Keratinocyte (primary cell): Measurements from ENCODE around the gene DNAJC24. TPM values are rescaled to one million over a fixed set of nuclear protein-coding genes. Genes with fewer than 3 reads are reported as not detected.

Experiments
- DNase-seq: peaks from one replicate; pipeline ENCODE4 v3.0.0-alpha.2; 2011; ENCODE audit warnings: low read depth, missing footprints, low spot score
- FAIRE-seq: peaks from 2 replicates; lab custom pipeline; 2011; peaks lifted over from hg19 to GRCh38; lab: Jason Lieb, UNC
- H2AFZ ChIP-seq: 2 replicates; pipeline ENCODE4 v1.6.0; 2012; ENCODE audit warnings: low read length, control low read depth, inconsistent platforms; ENCODE audit not compliant: control insufficient read depth
- H3K27ac ChIP-seq: 2 replicates; pipeline ENCODE4 v1.5.1; 2011; ENCODE audit warnings: low read length; ENCODE audit not compliant: control insufficient read depth, insufficient read depth
- H3K27me3 ChIP-seq: 3 replicates; pipeline ENCODE4 v1.6.0; 2011; ENCODE audit warnings: low read length; ENCODE audit not compliant: control insufficient read depth, insufficient read depth; ENCODE audit errors: extremely low read depth
- H3K36me3 ChIP-seq, 2 experiments: 2 replicates in 1 of 2; 3 replicates in 1 of 2; pipeline ENCODE4 v1.5.1; 2011; ENCODE audit warnings: low read length in 2 of 2, mild to moderate bottlenecking in 1 of 2; ENCODE audit not compliant: control insufficient read depth in 2 of 2, insufficient read depth in 2 of 2; ENCODE audit errors: extremely low read depth in 1 of 2
- H3K4me1 ChIP-seq: 3 replicates; pipeline ENCODE4 v1.5.1; 2011; ENCODE audit warnings: low read length; ENCODE audit not compliant: control insufficient read depth, insufficient read depth; ENCODE audit errors: extremely low read depth
- H3K4me2 ChIP-seq: 3 replicates; pipeline ENCODE4 v1.6.0; 2011; ENCODE audit warnings: low read depth, low read length; ENCODE audit not compliant: control insufficient read depth, insufficient read depth; ENCODE audit errors: extremely low read depth
- H3K4me3 ChIP-seq, 3 experiments: fragments of 200-600 bp in 1 of 3; sonication (generic) in 1 of 3; 2 replicates in 2 of 3; 3 replicates in 1 of 3; pipeline ENCODE4 v1.5.1; 2011 to 2016; ENCODE audit warnings: low read length in 3 of 3, mild to moderate bottlenecking in 3 of 3, control low read depth in 2 of 3, inconsistent platforms in 1 of 3, low read depth in 1 of 3, mixed read lengths in 1 of 3, mixed run types in 1 of 3, moderate library complexity in 1 of 3; ENCODE audit not compliant: control insufficient read depth in 2 of 3, insufficient read depth in 2 of 3; ENCODE audit errors: extremely low read depth in 1 of 3
- H3K79me2 ChIP-seq: 2 replicates; pipeline ENCODE4 v1.6.0; 2012; ENCODE audit warnings: low read length; ENCODE audit not compliant: control insufficient read depth, insufficient read depth
- H3K9ac ChIP-seq: 3 replicates; pipeline ENCODE4 v1.6.0; 2011; ENCODE audit warnings: low read length; ENCODE audit not compliant: control insufficient read depth, insufficient read depth; ENCODE audit errors: extremely low read depth
- H3K9me1 ChIP-seq: 3 replicates; pipeline ENCODE4 v1.6.0; 2011; ENCODE audit warnings: low read length; ENCODE audit not compliant: control insufficient read depth, insufficient read depth; ENCODE audit errors: extremely low read depth
- H3K9me3 ChIP-seq: 2 replicates; pipeline ENCODE4 v1.5.1; 2012; ENCODE audit warnings: low read depth, low read length; ENCODE audit not compliant: control insufficient read depth
- H4K20me1 ChIP-seq: 3 replicates; pipeline ENCODE4 v1.6.0; 2011; ENCODE audit warnings: low read length; ENCODE audit not compliant: control insufficient read depth, insufficient read depth; ENCODE audit errors: extremely low read depth
- EZH2 ChIP-seq: IDR thresholded peaks from one replicate; pipeline ENCODE4 v1.6.1; 2012; ENCODE audit warnings: inconsistent platforms, mild to moderate bottlenecking, low read length, moderate library complexity
- dilution Hi-C: fragments of 300-500 bp; cut with MboI; formaldehyde crosslinking; loops from one replicate; pipeline ENCODE4 v1.7.0; 2020; ENCODE audit warnings: low sequenced_read_pairs; ENCODE audit not compliant: extremely low pct_ligation_motif_present
- polyA plus RNA-seq, 5 experiments: library from polyadenylated mRNA; depleted of rRNA in 3 of 5; stranded (reverse) in 3 of 5; stranded (forward) in 1 of 5; unstranded in 1 of 5; fragments of >200 nt; gene quantifications; 1 replicate in 1 of 5; 2 replicates in 3 of 5; 3 replicates in 1 of 5; pipeline versions ENCODE4 v1.2.1 to v1.2.3, GENCODE V29; 2011 to 2012; ENCODE audit warnings: missing spikeins in 2 of 5, low read depth in 1 of 5, low replicate concordance in 1 of 5
- TF ChIP-seq, protein P1 (sequence below), 3 experiments: IDR thresholded peaks in 1 of 3; conservative IDR thresholded peaks in 1 of 3; optimal IDR thresholded peaks in 1 of 3; 2 replicates in 2 of 3; 3 replicates in 1 of 3; pipeline versions ENCODE3 to v1.5.1; 2011; ENCODE audit warnings: low read length in 3 of 3, mild to moderate bottlenecking in 3 of 3, moderate library complexity in 2 of 3, control low read depth in 1 of 3, inconsistent platforms in 1 of 3; ENCODE audit not compliant: insufficient read depth in 2 of 3; ENCODE audit errors: extremely low read depth in 1 of 3

Gene DNAJC24
- polyA plus RNA-seq, 1 donor (not counting 4 experiments of a cell fraction or from before 2014, with no cell fraction given): 30.3 TPM

- Histone ChIP-seq H3K9me1 (no peaks in the 10 kb centered on the region), H3K4me1 (no peaks in the 10 kb centered on the region), H3K4me3 (no peak overlapping the region), H3K9ac (no peak overlapping the region), H3K4me2 (no peak overlapping the region), H3K79me2 (no peaks in the 10 kb centered on the region), H3K27ac (no peak overlapping the region), H2AFZ (no peak overlapping the region), H4K20me1 (no peaks in the 10 kb centered on the region), H3K9me3 (no peaks in the 10 kb centered on the region), H3K27me3 (no peaks in the 10 kb centered on the region), H3K36me3 (no peaks in the 10 kb centered on the region)
- no peak for TF ChIP-seq EZH2
- TF ChIP-seq, protein P1, sequence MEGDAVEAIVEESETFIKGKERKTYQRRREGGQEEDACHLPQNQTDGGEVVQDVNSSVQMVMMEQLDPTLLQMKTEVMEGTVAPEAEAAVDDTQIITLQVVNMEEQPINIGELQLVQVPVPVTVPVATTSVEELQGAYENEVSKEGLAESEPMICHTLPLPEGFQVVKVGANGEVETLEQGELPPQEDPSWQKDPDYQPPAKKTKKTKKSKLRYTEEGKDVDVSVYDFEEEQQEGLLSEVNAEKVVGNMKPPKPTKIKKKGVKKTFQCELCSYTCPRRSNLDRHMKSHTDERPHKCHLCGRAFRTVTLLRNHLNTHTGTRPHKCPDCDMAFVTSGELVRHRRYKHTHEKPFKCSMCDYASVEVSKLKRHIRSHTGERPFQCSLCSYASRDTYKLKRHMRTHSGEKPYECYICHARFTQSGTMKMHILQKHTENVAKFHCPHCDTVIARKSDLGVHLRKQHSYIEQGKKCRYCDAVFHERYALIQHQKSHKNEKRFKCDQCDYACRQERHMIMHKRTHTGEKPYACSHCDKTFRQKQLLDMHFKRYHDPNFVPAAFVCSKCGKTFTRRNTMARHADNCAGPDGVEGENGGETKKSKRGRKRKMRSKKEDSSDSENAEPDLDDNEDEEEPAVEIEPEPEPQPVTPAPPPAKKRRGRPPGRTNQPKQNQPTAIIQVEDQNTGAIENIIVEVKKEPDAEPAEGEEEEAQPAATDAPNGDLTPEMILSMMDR (optimal IDR thresholded peaks at IDR 0.05 in 1 of 3, IDR thresholded peaks at IDR 0.05 in 1 of 3, conservative IDR thresholded peaks at IDR 0.05 in 1 of 3; ENCODE audit: extremely low read depth in 1 of 3, insufficient read depth in 2 of 3, low read length in 3 of 3): no peak
- FAIRE-seq: no peak
- no peak for DNase-seq
- dilution Hi-C loops: no loop called here
These were observed 53.0 kb downstream of the DNAJC24 start for GRCh38 chr11:31422703-31423102.

- FAIRE-seq (no peak), DNase-seq (no peak)
- dilution Hi-C loops: no loop called here
- no peaks in the 10 kb centered on the region for H3K36me3 ChIP-seq
- no peaks in the 10 kb centered on the region for H3K9me1 ChIP-seq
- H3K4me2 ChIP-seq: no peak overlapping the region
- H2AFZ ChIP-seq: no peak overlapping the region
- H3K9me3 ChIP-seq: no peaks in the 10 kb centered on the region
- no peak overlapping the region for H3K27ac ChIP-seq
- no peaks in the 10 kb centered on the region for H3K79me2 ChIP-seq
- H3K27me3 ChIP-seq: no peaks in the 10 kb centered on the region
- H3K9ac ChIP-seq: no peak overlapping the region
- no peaks in the 10 kb centered on the region for H3K4me1 ChIP-seq
- no peaks in the 10 kb centered on the region for H4K20me1 ChIP-seq
- no peak for TF ChIP-seq EZH2
- TF ChIP-seq, protein P1 (optimal IDR thresholded peaks at IDR 0.05 in 1 of 3, IDR thresholded peaks at IDR 0.05 in 1 of 3, conservative IDR thresholded peaks at IDR 0.05 in 1 of 3; ENCODE audit: extremely low read depth in 1 of 3, insufficient read depth in 2 of 3, low read length in 3 of 3): no peak
- no peak overlapping the region for H3K4me3 ChIP-seq
These were observed 55.0 kb downstream of the DNAJC24 start for GRCh38 chr11:31424652-31425051.
